Mucosa of descending colon (tissue), 3 donors: Measurements from ENCODE around the gene TRHDE. TPM values are rescaled to one million over a fixed set of nuclear protein-coding genes. Genes with fewer than 3 reads are reported as not detected.
A peak's percentile ranks its signal among the peaks of the same experiment; 100 is the strongest.

Experiments used
- ATAC-seq: fragments of 200-7000 bp; cut with Tn5 transposase; one replicate; pipeline ENCODE4 v1.9.1; 2020; ENCODE audit warnings: mild to moderate bottlenecking, moderate library complexity
- DNase-seq, 3 donors: peaks; one replicate each; pipeline ENCODE4 v3.0.0-alpha.2; 2020
- H3K36me3 ChIP-seq: fragments of 200-600 bp; one replicate; pipeline ENCODE4 v1.8.0; 2021; ENCODE audit warnings: low read depth, mild to moderate bottlenecking
- H3K4me1 ChIP-seq: fragments of 200-600 bp; one replicate; pipeline ENCODE4 v1.8.0; 2021; ENCODE audit warnings: low read depth, mild to moderate bottlenecking
- H3K4me3 ChIP-seq: fragments of 200-600 bp; one replicate; pipeline ENCODE4 v1.8.0; 2021; ENCODE audit warnings: mild to moderate bottlenecking
- H3K9me3 ChIP-seq: fragments of 200-600 bp; one replicate; pipeline ENCODE4 v1.8.0; 2021; ENCODE audit warnings: mild to moderate bottlenecking
- intact Hi-C, 2 donors: fragments of 100-400 bp; cut with DNase I in 1 of 2; cut with micrococcal nuclease in 1 of 2; formaldehyde crosslinking; loops; one replicate each; pipeline versions ENCODE4 v1.11.0 to v1.11.1; 2022; cut with DNase I, micrococcal nuclease
- long read RNA-seq, 2 donors: library from polyadenylated mRNA; unstranded; transcript quantifications; one replicate each; pipeline ENCODE4 v2.0.0, GENCODE V29; 2019 to 2021
- total RNA-seq, 3 donors: library from RNA; stranded (reverse); fragmentation: NEBNext Ultra II Directional in 2 of 3; extraction: Animal tissue kit (Norgen Biotek cat#: 25700) in 2 of 3; gene quantifications; one replicate each; pipeline versions ENCODE4 v1.2.1 to v1.2.4, GENCODE V29; 2021 to 2023
- TF ChIP-seq, protein P1 (sequence below): fragments of 200-600 bp; IDR thresholded peaks from one replicate; pipeline ENCODE4 v1.8.0; 2022; ENCODE audit warnings: antibody characterized with exemption, mild to moderate bottlenecking
- donor health status: DM: no; HTN: no; CAD: no; lungs with moderate emphysema.
- donor health status: DM: no; HTN: no; CAD: no.
- donor health status: DM: no; HTN: yes; CAD: no.

The TRHDE gene, protein sequence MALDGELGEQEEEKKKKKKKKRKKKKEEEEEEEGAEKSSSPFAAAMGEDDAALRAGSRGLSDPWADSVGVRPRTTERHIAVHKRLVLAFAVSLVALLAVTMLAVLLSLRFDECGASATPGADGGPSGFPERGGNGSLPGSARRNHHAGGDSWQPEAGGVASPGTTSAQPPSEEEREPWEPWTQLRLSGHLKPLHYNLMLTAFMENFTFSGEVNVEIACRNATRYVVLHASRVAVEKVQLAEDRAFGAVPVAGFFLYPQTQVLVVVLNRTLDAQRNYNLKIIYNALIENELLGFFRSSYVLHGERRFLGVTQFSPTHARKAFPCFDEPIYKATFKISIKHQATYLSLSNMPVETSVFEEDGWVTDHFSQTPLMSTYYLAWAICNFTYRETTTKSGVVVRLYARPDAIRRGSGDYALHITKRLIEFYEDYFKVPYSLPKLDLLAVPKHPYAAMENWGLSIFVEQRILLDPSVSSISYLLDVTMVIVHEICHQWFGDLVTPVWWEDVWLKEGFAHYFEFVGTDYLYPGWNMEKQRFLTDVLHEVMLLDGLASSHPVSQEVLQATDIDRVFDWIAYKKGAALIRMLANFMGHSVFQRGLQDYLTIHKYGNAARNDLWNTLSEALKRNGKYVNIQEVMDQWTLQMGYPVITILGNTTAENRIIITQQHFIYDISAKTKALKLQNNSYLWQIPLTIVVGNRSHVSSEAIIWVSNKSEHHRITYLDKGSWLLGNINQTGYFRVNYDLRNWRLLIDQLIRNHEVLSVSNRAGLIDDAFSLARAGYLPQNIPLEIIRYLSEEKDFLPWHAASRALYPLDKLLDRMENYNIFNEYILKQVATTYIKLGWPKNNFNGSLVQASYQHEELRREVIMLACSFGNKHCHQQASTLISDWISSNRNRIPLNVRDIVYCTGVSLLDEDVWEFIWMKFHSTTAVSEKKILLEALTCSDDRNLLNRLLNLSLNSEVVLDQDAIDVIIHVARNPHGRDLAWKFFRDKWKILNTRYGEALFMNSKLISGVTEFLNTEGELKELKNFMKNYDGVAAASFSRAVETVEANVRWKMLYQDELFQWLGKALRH
- total RNA-seq, result 10 to 100 TPM in 1 of 3 donors, 1 to 10 TPM in 2; 4.7 to 11.2 (median 6.2) TPM
- long read RNA-seq, donor 1, partial matches to known transcripts, result 0 of 2 reads
- long read RNA-seq, donor 1, other reads (novel, unspliced or antisense), result 2 of 2 reads
- long read RNA-seq, donor 2, partial matches to known transcripts, result 0 of 2 reads
- long read RNA-seq, donor 2, other reads (novel, unspliced or antisense), result 2 of 2 reads

DNA sequence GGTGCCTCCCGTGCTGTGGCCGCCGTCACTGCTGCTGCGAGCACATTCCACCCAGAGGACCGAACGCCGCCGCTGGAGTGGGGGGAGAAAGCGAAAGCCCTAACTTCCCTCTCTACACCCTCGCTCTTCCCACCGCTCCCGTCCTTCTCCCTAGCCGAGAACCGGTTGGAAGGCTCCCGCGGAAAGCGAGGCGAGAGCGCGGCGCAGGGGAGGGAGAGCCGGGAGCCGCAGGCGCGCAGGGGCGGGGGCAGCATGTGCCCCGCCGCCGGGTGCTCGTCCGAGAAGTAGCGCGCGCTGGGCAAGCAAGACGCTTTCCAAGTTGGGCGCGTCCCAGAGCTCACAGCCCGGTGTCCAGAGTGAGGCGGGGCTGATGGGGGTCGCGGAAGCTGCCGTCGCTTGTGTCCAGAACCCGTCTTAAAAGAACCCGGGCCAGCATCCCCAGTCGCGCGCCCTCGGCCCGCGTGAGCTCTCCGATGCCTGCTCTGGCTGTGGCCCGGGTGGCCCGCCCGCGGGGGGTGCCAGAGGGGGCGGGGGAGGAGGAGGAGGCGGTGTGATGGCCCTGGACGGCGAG is at the start of gene TRHDE:
TSS of gene TRHDE (plus strand) at position 280 of the 571 bp plus-strand sequence. CDS start at position 554, 274 bp downstream.
- DNase-seq (no peak), ATAC-seq (peak; percentile 39)
- intact Hi-C loops, result no loop called here

DNA sequence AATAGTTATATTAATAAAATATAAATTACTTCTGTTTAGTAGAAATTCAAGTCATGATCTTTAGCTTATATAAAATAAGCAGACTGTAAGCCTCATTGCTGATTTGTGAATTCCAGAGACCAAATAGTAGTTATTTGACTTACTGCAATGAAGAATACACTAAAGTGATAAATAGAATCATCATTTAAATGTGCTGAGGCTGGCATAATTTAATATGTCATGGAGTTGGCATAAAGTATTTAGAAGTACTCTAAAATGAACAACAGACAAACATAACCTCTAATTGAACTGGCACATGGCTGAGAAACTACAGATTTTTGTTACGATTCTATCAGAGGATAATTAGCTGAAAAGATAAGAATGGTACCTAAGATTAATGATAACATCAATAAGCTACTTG is 45.7 kb upstream of the TRHDE start:
- ATAC-seq (no peak), DNase-seq (no peak)
- H3K4me1 ChIP-seq, result no peaks in the 10 kb centered on the region
- intact Hi-C loops, result no loop called here
- TF ChIP-seq, protein P1, sequence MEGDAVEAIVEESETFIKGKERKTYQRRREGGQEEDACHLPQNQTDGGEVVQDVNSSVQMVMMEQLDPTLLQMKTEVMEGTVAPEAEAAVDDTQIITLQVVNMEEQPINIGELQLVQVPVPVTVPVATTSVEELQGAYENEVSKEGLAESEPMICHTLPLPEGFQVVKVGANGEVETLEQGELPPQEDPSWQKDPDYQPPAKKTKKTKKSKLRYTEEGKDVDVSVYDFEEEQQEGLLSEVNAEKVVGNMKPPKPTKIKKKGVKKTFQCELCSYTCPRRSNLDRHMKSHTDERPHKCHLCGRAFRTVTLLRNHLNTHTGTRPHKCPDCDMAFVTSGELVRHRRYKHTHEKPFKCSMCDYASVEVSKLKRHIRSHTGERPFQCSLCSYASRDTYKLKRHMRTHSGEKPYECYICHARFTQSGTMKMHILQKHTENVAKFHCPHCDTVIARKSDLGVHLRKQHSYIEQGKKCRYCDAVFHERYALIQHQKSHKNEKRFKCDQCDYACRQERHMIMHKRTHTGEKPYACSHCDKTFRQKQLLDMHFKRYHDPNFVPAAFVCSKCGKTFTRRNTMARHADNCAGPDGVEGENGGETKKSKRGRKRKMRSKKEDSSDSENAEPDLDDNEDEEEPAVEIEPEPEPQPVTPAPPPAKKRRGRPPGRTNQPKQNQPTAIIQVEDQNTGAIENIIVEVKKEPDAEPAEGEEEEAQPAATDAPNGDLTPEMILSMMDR, result no peak
- no peaks in the 10 kb centered on the region for H3K36me3 ChIP-seq
- no peaks in the 10 kb centered on the region for H3K9me3 ChIP-seq
- no peak overlapping the region for H3K4me3 ChIP-seq

More for the DNA sequence above, at the start of gene TRHDE:
- Histone ChIP-seq H3K4me3 (no peak within 1 kb of the TSS), H3K9me3 (no peaks in the 10 kb centered on the region), H3K36me3 (no peaks in the 10 kb centered on the region), H3K4me1 (no peaks in the 10 kb centered on the region)
- TF ChIP-seq, protein P1, result no peak

DNA sequence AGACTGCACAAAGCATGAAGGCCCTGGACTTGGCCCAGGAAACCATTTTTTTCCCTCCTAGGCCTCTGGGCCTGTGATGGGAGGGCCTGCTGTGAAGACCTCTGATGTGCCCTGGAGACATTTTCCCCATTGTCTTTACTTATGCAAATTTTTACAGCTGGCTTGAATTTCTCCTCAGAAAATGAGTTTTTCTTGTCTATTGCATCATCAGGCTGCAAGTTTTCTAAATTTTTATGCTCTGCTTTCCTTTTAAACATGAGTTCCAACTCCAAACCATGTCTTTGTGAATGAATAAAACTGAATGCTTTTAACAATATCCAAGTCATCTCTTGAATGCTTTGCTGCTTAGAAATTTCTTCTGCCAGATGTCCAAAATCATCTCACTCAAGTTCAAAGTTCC is 43.7 kb upstream of the TRHDE start:
- Histone ChIP-seq H3K4me1 (no peaks in the 10 kb centered on the region), H3K9me3 (no peaks in the 10 kb centered on the region), H3K4me3 (no peak overlapping the region), H3K36me3 (no peaks in the 10 kb centered on the region)
- TF ChIP-seq, protein P1, result no peak
- DNase-seq (no peak), ATAC-seq (no peak)
- intact Hi-C loops, result no loop called here

GRCh38 chr12:72230589-72230988 is 41.6 kb upstream of the TRHDE start:
- H3K4me1 ChIP-seq, result no peaks in the 10 kb centered on the region
- H3K36me3 ChIP-seq, result no peaks in the 10 kb centered on the region
- no peak overlapping the region for H3K4me3 ChIP-seq
- intact Hi-C loops, result no loop called here
- ATAC-seq (no peak), DNase-seq (no peak)
- TF ChIP-seq, protein P1, result no peak
- no peaks in the 10 kb centered on the region for H3K9me3 ChIP-seq

DNA sequence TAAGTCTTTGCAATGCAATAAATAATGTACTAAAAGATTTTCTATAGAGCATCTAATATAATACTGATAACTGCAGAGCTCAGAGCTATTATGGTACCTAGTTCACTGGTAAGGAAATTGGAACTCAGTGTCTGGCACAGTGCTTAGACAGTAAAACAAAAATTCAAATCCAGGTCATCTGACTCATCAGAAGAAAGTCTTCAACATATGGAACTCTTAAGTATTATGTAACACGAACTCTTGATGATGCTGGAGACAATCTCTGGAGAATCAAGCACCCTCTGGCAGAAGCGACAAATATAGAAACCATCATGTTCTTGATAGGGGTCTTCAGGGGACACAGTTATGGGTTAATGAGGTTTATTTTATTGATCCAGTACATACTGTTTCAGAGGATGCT is 37.3 kb upstream of the TRHDE start:
- no peaks in the 10 kb centered on the region for H3K36me3 ChIP-seq
- no peaks in the 10 kb centered on the region for H3K9me3 ChIP-seq
- H3K4me1 ChIP-seq, result no peaks in the 10 kb centered on the region
- no peak for ATAC-seq
- TF ChIP-seq, protein P1, result no peak
- no peak overlapping the region for H3K4me3 ChIP-seq
- DNase-seq, result no peak
- intact Hi-C loops, result no loop called here
